NOMO-1 treated with DMSO at 0.1 percent for 48 hours (cell line): ENCODE data around the gene C3orf52.

Experiments used
- DNase-seq: peaks from one replicate; lab custom pipeline; 2025; ENCODE audit not compliant: unreplicated experiment; lab: John Stamatoyannopoulos, UW

C3orf52 gene

GRCh38 chr3:112117841-112118571 lies 31.8 kb downstream of the C3orf52 start:
- peak; percentile 80 for DNase-seq

DNA sequence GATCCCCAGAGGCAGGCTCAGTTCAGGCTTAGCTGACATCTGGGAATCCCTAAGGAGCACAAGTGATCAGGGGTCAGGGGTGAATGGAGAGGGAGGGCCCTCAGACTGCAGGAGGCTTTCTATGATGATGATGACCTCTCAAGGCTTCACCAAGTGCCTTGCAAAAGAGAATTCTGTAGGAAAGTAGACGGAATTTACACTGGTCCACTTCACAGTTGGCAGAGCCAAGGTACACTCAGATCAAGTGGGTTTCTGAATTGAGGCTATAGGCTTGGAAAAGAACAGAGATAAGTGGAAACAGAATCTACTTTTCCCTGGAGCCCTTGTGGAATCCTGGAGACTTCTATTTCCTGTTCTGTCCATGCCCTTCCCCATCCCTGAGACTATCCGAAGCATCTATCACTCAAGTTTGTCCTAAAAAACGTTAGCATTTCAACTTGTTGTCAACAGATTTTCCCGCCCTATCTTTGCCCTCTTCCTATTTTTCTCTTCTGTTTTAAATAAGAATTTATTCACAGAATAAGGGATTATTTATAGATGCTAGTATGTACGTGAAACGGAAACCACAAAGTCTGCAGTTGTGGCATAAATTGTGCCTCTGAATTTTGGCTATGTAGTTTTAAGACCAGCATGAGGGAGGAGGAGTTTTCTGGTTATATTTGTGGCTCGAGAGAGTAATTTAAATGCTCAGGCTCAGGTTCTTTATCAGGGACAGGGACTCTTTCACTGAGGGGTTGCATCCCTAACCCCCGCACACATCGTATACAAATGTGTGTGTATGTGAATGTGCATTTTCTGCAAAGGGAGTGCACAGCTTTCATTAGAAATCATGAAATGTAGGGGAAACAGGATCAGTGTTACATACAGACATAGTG lies 34.0 kb downstream of the C3orf52 start:
- peak; percentile 58 for DNase-seq

DNA sequence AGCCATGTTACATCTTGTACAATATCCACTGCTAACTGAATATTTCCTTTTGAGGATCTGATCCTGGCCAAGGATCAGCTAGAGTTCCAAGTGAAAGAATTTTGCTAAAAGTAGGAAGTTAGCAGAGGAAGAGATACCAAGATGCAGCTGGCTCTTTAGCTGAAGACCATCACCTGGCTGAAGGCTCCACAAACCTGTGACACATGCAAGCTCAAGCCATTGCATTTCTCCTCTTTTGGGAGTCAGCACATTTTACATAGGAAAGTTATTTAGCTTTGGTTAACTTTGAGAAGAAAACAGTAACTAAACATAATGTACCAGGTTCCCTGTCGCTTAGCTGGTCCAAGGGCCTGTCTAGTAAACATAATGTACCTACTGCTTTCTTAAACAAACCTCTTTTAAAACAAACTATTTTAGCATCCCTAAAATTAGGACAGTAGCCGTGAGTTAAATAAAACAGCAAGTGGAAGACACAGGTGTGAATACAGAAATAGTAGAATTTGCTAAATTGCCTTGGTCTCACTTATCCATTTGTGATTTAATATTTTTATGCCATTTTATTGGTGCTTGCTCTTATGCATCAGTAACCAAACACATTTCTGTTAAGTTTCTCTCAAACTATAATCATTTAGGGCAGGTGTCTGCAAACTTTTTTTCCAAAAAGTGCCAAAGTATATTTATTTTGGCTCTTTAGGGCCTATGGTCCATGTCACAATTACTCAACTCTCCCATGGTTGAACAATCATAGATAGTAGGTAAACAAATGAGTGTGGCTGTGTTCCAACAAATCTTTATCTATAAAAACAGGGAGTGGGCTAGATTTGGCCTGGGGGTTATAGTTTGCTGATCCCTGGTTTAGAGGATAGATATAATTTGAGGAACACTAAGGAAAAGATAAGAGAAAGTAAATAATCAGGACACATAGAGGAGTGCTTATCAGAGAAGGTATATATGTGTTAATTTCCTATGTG lies 35.7 kb downstream of the C3orf52 start:
- no peak for DNase-seq

DNA sequence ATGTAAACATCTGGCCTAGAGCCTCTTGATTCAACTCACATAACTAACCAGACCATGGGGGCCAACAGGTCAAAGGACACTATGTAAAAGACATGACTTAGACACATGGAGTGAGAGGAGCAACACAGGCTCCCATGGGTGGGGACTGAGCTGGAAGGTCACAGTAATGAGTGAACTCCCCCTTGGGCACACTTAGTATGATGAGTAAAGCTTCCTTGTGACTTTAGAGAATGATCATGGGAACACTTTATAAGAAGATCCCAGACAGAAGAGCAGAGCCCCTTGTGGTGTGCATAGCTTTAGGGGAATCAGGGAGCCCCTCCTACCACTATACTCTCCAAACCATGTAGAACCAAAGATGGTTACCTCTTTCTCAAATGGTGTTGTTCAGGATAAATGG lies 36.7 kb downstream of the C3orf52 start:
- no peak for DNase-seq

DNA sequence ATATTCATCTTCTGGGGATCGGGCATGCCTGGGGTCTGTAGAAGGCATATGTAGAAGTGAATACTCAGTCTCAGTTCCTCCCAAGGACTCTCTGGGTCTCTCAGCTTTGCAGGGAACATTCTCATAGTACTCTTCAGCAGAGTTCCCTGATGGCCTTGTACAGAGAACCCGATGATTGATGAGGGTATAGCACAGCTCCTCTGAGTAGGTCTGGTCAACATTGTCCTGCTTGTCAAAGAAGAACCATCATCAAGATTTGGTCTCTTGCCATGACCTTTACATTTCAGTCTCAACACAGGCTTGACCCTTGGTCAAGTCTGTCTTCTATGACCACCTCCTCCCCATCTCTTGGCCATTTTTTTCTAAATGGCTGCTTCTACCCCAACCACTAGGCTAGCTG lies 37.4 kb downstream of the C3orf52 start:
- no peak for DNase-seq

DNA sequence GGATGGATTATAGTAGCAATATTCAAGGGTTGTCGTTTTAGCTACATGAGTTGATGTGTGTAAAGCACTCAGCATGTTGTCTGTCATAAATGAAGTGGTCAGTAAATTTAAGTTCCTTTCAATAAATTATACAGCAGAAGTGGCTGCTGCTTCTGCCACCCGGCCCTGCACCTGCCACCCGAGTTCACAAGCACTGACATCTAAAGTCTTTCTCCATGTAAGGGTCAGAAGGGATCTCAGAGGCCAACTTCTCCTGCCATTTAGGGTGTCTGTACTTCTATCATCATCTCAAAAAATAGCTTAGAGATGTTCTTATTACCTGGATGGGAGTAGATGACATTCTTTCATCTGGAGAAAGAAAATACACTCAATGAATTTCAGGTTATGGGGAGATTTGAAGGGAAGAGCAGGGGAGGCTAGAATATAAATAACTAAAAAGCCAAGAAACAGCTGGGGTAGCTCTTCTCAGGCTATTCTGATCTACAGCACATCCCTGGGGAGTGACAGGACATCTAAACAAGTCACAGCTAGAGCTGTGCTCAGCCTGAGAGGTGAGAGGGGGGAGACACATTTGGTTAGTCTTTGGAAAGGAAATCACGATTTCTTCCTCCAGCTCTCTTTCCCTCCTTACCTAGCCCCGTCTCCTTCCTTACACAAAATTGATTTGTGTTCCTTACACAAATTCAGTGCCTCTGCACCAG lies 38.9 kb downstream of the C3orf52 start:
- no peak for DNase-seq

- no peak for DNase-seq
Measured at GRCh38 chr3:112126511-112126911, 40.3 kb downstream of the C3orf52 start.

GRCh38 chr3:112127522-112128494 lies 41.6 kb downstream of the C3orf52 start:
- peak; percentile 7 for DNase-seq

DNA sequence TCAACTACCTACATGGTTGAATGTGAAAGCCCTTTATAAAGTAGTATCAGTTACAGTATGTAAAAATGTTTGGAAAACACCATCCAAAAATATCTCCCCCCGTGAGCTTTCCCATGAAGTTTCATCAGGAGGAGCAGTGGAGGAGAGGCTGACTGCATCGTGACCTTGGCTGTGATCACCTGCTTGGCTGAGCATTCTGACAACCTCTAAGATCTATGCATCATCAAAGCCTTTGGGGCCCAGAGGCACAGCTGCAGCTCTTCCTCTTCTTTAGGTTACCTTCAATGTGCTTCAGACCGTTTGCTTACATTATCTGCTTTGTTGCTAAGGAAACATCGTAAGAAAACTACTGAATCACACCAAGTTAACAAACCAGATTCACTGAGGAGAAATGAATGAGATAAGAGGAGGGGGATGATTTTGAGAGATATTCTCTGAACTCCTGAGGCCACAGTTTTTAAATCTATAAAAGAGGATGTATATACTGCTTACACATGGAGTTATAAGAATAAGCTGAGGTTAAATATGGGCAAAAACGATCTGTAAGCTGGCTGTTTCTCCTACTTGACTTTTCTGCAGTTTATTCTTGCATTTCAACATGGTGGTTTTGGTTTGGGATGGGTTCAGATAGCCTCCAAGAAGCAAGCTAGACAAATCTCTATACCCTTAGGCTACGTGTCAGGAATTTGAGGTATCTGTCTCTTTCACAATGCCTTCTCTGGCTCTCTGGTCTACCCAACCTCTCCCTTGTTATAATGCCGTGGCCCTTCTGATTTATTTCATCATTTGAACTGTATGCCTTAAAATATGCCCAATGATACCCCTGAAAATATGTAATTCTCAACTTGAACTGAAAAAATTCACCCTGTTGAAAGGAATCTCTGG lies 42.9 kb downstream of the C3orf52 start:
- peak; percentile 49 for DNase-seq

DNA sequence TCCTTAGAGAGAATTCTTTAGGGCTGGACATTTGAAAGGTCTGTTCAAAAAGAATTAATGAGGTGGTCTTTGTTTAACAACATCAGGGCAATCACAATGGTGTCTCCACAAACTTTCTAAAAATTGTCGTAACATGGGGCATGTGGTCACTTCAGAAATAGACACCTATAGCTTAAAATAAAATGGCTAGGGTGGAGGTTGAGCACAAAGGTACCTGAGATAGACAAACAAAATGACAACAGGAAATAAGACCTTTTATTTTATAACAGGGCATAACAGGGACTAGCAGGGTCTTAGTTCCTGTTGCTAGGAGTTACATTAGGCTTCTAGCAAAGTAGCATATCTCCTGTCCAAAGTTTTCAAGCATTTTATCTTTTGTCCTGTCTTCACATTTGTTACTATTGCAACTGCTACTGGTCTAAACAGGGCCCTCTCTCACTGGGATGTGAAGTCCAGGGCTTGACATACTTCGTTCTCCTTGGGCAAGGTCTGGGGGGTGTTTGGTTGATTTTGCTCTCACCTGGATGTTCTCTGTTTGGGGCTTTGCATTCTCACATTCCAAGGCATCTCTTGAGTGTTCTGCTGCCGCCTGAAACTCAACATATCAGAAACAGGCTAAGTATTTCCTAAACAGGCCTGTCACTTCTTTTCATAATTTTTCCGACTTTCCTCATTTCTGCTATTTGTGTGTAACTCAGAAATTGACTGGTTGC lies 43.9 kb downstream of the C3orf52 start:
- no peak for DNase-seq

- DNase-seq, result no peak
Measured at GRCh38 chr3:112130638-112130993, 44.4 kb downstream of the C3orf52 start.

- DNase-seq, result no peak
Measured at GRCh38 chr3:112131111-112131510, 44.9 kb downstream of the C3orf52 start.

- DNase-seq, result no peak
Measured at GRCh38 chr3:112132088-112132487, 45.9 kb downstream of the C3orf52 start.

DNA sequence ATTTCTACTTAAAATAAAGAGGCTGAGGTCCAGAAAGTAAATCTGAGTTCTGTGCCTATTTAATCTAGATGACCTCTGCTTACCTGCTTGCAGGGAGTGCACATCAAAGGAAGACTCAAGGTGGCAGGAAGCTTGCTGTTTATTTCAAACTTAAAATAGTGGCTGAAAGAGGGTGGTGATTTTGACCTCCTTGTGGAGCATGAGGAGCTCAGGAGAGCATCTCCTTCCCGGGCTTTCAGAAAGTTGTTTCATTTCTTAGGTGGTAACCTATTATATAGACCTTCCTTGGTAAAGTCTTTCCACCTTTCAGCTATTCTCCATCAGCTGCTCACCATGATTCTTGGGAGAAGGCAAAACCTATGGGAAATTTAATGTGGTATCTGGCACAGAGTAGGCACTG lies 46.4 kb downstream of the C3orf52 start:
- no peak for DNase-seq

GRCh38 chr3:112132975-112133448 lies 46.8 kb downstream of the C3orf52 start, which contains the start of gene GCSAM:
TSS of gene GCSAM (minus strand) at chr3:112133248. CDS start at chr3:112133120, 128 bp downstream.
- peak; percentile 84 for DNase-seq

GRCh38 chr3:112133626-112134334 lies 47.6 kb downstream of the C3orf52 start:
- DNase-seq, result no peak
